Stimulated activated CD4-positive, alpha-beta T cell treated with anti-CD3 and anti-CD28 coated beads, Interleukin-1b, Interleukin-23, amount 100 ng/mL, for 48 hours (primary cell): ENCODE data around the gene ZNF599.
"Not testable (repeated sequence)": the region's sequence is repeated elsewhere in the genome, so short reads cannot be mapped to it uniquely, and the experiment has no call there.

Source experiments
- DNase-seq: peaks from one replicate; pipeline ENCODE4 v3.0.0-alpha.2; 2020

The ZNF599 gene

GRCh38 chr19:34772697-34773554, at the start of gene ZNF599:
Gene ZNF599 (minus strand): TSS chr19:34773215. CDS start chr19:34772841, 374 bp downstream.
- peak; percentile 89 for DNase-seq

DNA sequence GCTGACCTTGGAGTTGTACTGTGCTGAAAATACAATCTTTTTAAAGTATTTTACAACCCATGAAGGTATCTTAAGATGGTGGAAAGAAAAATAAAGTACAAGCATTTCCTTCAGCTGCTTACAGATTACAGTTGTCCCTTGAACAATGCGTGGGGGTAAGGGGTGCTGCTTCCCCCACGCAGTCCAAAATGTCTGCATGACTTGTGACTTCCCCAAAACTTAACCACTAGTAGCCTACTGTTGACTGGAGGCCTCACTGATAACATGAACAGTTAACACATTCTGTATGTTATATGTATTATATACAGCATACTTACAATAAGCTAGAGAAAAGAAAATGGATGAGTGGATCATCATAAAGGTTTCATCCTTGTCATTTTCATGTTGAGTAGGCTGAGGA, 45.3 kb upstream of the ZNF599 start:
- DNase-seq: no peak

- DNase-seq: no peak
These were observed 43.7 kb upstream of the ZNF599 start for GRCh38 chr19:34816708-34817107.

GRCh38 chr19:34808566-34808965, 35.6 kb upstream of the ZNF599 start:
- no peak for DNase-seq

- DNase-seq: no peak
These were observed 34.2 kb upstream of the ZNF599 start for GRCh38 chr19:34806976-34807860.

GRCh38 chr19:34804115-34804514, 31.1 kb upstream of the ZNF599 start:
- no peak for DNase-seq

- not testable (repeated sequence) for DNase-seq
These were observed 23.9 kb upstream of the ZNF599 start for GRCh38 chr19:34796953-34797352.

DNA sequence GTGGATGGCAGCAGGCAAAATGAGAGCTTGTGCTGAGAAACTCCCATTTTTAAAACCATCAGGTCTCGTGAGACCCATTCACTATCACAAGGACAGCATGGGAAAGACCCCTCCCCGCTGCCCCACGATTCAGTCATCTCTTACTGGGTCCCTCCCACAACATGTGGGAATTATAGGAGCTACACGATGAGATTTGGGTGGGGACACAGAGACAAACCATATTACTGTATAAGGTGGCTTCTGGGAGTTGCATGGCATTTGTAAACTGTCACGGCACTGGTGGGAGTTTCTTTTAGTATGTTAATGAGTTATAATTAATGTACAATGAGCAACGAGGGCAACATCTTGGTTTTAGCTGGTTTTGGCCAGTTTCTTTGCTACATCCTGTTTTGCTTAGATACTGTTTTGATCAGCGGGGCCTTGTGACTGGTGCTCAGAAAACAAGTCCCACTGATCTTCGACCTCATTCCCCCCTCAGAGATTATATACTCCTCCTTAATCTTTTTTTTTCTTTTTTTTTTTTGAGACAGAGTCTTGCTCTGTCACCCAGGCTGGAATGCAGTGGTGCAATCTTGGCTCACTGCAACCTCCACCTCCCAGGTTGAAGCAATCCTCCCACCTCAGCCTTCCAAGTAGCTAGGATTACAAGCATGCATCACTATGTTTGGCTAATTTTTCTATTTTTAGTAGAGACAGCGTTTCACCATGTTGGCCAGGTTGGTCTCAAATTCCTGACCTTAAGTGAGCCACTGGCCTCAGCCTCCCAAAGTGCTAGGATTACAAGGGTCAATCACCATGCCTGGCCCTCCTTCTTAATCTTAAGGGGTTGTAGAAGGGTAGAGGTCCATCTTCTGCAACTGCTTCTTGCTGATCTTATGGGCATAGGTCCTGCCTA, 21.3 kb upstream of the ZNF599 start:
- no peak for DNase-seq

- no peak for DNase-seq
These were observed 20.6 kb upstream of the ZNF599 start for GRCh38 chr19:34793565-34793964.

GRCh38 chr19:34788074-34788473, 15.1 kb upstream of the ZNF599 start:
- DNase-seq: no peak

- no peak for DNase-seq
These were observed 14.2 kb upstream of the ZNF599 start for GRCh38 chr19:34787059-34787824.

DNA sequence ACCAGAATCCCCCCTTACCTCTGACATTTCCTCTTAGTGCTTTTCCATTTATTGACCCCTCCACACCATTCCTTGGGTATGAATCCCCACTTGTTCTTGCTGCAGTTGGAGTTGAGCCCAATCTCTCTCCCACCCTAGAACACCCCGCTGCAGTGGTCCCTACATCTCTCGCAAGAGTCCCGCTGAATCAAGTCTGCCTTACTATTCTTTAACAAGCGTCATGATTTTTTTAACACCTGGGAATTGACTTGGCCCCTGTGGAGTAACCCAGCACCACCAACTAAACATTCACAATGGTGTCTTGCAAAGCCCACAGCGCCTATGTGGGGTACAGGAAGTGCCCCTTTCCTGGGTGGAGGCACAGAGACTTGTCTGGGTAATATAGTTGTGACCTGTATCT, 13.2 kb upstream of the ZNF599 start:
- no peak for DNase-seq

DNA sequence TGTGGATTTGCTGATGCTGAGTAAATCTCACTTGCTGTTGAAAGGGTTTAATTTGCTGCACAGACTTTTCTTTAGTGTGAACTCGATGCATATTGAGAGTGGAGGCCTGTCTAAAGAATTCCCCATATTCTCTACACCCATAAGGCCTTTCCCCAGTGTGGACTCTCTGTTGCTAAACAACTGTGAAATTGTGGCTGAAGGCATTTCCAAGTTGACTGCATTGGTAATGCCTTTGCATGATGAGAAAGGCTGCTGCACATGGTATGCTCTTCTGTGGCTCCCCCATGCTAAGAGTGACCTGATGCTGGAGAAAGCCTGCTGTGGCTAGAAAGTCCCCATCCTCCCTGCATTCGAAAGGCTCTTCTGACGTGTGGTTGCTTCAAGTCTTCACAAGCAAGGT, 6.6 kb upstream of the ZNF599 start:
- no peak for DNase-seq

GRCh38 chr19:34778342-34778741, 5.3 kb upstream of the ZNF599 start:
- DNase-seq: no peak

DNA sequence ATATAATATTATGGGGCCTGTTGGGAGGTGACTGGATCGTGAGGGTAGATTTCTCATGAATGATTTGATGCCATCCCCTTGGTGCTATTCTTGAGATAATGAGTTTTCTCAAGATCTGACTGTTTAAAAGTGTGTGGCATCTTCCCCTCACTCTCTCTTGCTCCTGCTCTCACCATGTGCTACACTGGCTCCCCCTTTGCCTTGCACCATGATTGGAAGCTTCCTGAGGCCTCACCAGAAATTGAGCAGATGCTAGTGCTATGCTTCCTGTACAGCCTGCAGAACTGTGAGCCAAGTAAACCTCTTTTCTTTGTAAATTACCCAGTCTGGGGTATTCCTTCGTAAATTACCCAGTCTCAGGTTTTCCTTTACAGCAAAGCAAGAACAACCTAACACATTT, 1.8 kb upstream of the ZNF599 start:
- no peak for DNase-seq

DNA sequence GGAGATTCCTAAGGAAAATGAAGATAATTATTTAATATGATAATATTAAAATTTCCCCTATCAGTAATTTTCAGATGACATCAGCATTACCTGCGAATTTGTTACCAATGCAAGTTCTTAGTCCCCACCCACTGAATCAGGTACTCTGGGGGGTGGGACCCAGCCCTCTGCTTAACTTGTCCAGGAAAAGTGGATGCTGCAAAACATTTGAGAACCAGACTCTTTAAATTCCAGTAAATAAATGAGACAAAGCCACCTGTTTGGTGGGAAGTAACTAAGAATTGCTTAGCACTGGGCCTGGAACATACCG, 495 bp upstream of the ZNF599 start:
- no peak for DNase-seq

- no peak for DNase-seq
These were observed 5.1 kb downstream of the ZNF599 start for GRCh38 chr19:34767951-34768350.

- no peak for DNase-seq
These were observed 6.6 kb downstream of the ZNF599 start for GRCh38 chr19:34766386-34766785.

- DNase-seq: no peak
These were observed 13.6 kb downstream of the ZNF599 start for GRCh38 chr19:34759218-34759917.

DNA sequence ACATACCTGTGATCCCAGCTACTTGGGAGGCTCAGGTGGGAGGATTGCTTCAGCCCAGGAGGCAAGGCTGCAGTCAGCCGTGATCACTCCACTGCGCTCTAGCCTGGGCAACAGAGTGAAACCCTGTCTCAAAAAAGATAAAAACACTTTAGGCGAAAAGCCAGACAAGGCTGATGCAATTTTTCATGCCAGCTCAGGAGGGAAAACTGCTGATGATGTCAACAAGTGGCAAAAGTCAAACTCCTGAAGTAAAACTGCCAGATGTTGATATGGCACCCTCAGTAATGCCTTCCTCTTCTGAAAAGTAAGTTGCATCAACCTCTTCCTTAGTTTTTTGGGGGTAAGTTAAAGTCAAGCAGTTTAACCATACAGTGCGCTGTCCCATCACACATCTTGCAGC, 15.6 kb downstream of the ZNF599 start:
- no peak for DNase-seq

DNA sequence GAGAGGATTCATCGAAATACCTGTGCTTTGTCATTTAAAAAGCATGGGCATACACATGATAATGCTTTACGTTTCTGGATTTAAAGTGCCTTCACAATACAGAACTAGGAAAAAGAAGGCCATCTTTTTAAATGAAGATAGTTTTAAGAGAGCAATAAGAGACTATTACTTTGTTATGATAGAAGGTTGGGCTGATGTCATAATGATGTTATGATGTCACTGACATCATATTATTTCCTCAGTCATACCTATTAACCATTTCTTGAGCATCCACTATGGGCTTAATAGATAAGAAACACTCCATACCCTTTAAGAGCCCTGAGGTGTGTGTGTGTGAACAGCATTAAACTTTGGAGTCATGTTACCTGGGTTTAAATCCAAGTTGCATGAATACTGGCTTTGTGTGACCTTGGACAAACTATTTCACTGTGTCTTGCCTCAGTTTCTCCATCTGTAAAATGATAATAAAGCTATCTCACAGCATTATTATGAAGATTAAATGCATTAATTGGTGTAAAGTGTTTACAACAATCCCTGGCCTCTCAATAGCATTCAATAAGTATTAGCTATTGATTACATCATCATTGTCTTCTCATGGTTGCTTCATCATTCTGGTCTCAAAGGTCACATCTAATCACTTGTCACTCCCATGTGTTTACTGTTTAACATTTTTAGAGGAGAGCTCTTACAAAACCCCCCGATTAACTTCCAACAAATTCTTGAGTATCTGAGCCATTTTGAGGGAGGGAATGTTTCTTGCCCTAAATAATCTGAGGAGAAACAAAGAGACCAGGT, 27.9 kb downstream of the ZNF599 start:
- no peak for DNase-seq
